HEK293T (cell line): ENCODE data around the gene MRPL18.

ENCODE experiments used
- ARNT ChIP-seq: fragments of 450-650 bp; IDR thresholded peaks from 2 replicates; pipeline ENCODE4 v1.6.1; 2017; ENCODE audit warnings: mild to moderate bottlenecking
- BHLHE40 ChIP-seq: fragments of 450-650 bp; IDR thresholded peaks from 2 replicates; pipeline ENCODE4 v1.6.1; 2016; ENCODE audit warnings: mild to moderate bottlenecking, moderate library complexity, borderline replicate concordance
- FOXK2 ChIP-seq: fragments of 450-650 bp; IDR thresholded peaks from 2 replicates; pipeline ENCODE4 v1.6.1; 2016; ENCODE audit warnings: mild to moderate bottlenecking
- HDGF ChIP-seq: fragments of 450-650 bp; IDR thresholded peaks from 2 replicates; pipeline ENCODE4 v1.6.1; 2017; ENCODE audit warnings: antibody characterized with exemption, borderline replicate concordance
- LEF1 ChIP-seq: fragments of 450-650 bp; IDR thresholded peaks from 2 replicates; pipeline ENCODE4 v1.6.1; 2017; ENCODE audit warnings: mild to moderate bottlenecking, borderline replicate concordance
- NFRKB ChIP-seq: fragments of 450-650 bp; IDR thresholded peaks from 2 replicates; pipeline ENCODE4 v1.6.1; 2016; ENCODE audit warnings: mild to moderate bottlenecking, moderate library complexity
- SUZ12 ChIP-seq: fragments of 450-650 bp; IDR thresholded peaks from 2 replicates; pipeline ENCODE4 v1.6.1; 2016; ENCODE audit warnings: mild to moderate bottlenecking

- TF ChIP-seq ARNT: no peak
- no peak for TF ChIP-seq NFRKB
- TF ChIP-seq HDGF: no peak
- TF ChIP-seq LEF1: no peak
- TF ChIP-seq FOXK2: no peak
- TF ChIP-seq SUZ12: no peak
- TF ChIP-seq BHLHE40: no peak
These were observed 23.4 kb upstream of the MRPL18 start for GRCh38 chr6:159766906-159767305.
